Testis (tissue), 2 donors: Measurements from ENCODE around the gene RASSF3.

ENCODE experiments used
- POLR2A ChIP-seq: fragments of 450-650 bp; IDR thresholded peaks from one replicate; pipeline ENCODE4 v1.6.1; 2017; ENCODE audit warnings: antibody characterized with exemption, mild to moderate bottlenecking, moderate library complexity
- TF ChIP-seq, protein P1 (sequence below), 3 experiments: fragments of 450-650 bp in 2 of 3; fragments of 200-600 bp in 1 of 3; sonication (generic) in 1 of 3; IDR thresholded peaks; one replicate each; pipeline ENCODE4 v1.5.1; 2016 to 2019; ENCODE audit warnings: antibody characterized with exemption in 3 of 3, mild to moderate bottlenecking in 2 of 3, moderate library complexity in 1 of 3

DNA sequence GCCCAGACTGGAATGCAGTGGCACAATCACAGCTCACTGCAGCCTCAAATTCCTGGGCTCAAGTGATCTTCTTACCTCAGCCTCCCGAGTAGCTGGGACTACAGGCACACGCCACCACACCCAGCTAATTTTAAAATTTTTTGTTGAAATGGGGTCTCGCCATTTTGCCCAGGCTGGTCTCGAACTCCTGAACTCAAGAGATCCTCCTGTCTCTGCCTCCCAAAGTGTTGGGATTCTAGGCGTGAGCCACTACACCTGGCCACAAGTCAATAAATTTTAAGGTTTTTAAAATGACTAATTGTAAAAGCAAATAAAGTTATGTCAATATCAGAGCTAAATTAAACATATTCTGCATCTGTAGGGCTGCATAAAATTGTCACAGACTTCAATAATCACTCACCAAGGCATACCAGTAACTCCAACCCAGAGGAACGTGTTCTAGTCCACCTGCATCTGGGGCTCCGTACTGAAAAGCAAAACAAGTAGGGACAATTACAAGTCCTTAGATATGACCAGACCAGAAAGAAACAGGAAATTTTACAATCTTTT is 135.0 kb downstream of the RASSF3 start:
- TF ChIP-seq, protein P1, sequence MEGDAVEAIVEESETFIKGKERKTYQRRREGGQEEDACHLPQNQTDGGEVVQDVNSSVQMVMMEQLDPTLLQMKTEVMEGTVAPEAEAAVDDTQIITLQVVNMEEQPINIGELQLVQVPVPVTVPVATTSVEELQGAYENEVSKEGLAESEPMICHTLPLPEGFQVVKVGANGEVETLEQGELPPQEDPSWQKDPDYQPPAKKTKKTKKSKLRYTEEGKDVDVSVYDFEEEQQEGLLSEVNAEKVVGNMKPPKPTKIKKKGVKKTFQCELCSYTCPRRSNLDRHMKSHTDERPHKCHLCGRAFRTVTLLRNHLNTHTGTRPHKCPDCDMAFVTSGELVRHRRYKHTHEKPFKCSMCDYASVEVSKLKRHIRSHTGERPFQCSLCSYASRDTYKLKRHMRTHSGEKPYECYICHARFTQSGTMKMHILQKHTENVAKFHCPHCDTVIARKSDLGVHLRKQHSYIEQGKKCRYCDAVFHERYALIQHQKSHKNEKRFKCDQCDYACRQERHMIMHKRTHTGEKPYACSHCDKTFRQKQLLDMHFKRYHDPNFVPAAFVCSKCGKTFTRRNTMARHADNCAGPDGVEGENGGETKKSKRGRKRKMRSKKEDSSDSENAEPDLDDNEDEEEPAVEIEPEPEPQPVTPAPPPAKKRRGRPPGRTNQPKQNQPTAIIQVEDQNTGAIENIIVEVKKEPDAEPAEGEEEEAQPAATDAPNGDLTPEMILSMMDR (IDR thresholded peaks at IDR 0.05), result no peak
- TF ChIP-seq POLR2A, result no peak
